GM12878 (cell line): ENCODE data around the gene GRM5. TPM values are rescaled to one million over a fixed set of nuclear protein-coding genes. Genes with fewer than 3 reads are reported as not detected.

Experiments used
- ATAC-seq: fragments of 200-7000 bp; cut with Tn5 transposase; 3 replicates; pipeline ENCODE4 v1.9.1; 2020; ENCODE audit warnings: mild to moderate bottlenecking, moderate library complexity
- BruUV-seq: library from RNA; stranded (reverse); fragments of 400-500 nt; replicated peaks from 2 replicates; lab custom pipeline; 2021; lab: Mats Ljungman, UMichigan
- CTCF ChIA-PET: fragments of 300-600 bp; sonication (Branson Sonifier 250); formaldehyde crosslinking; extraction: SDS; loops from one replicate; lab custom pipeline; 2021; ENCODE audit warnings: inconsistent platforms; lab: Yijun Ruan, JAX
- POLR2A ChIA-PET: fragments of 350-600 bp; formaldehyde crosslinking; extraction: SDS; loops from one replicate; lab custom pipeline; 2021; ENCODE audit warnings: inconsistent platforms; lab: Charles Lee
- RAD21 ChIA-PET: fragments of 300-600 bp; sonication (Branson Sonifier 250); formaldehyde crosslinking; loops from one replicate; lab custom pipeline; 2023; ENCODE audit warnings: antibody characterized with exemption; ENCODE audit not compliant: unreplicated experiment; lab: Charles Lee
- SMC1A ChIA-PET: fragments of 300-600 bp; sonication (Branson Sonifier 250); formaldehyde crosslinking; loops from one replicate; lab custom pipeline; 2023; ENCODE audit not compliant: unreplicated experiment, uncharacterized antibody; lab: Charles Lee
- DNase-seq: peaks from one replicate; pipeline ENCODE4 v3.0.0-alpha.2; 2011; ENCODE audit warnings: low read depth, low spot score
- FAIRE-seq: peaks from 3 replicates; lab custom pipeline; 2011; peaks lifted over from hg19 to GRCh38; lab: Jason Lieb, UNC
- H2AFZ ChIP-seq: 2 replicates; pipeline ENCODE4 v1.6.0; 2011; ENCODE audit warnings: low read depth, low read length, control low read depth; ENCODE audit not compliant: control insufficient read depth
- H3K27ac ChIP-seq: 2 replicates; pipeline ENCODE4 v1.5.1; 2011; ENCODE audit warnings: control low read depth; ENCODE audit not compliant: control insufficient read depth, insufficient read depth
- H3K27me3 ChIP-seq, 2 experiments: replicated peaks in 1 of 2; 2 replicates each; pipeline versions ENCODE4 v1.6.0 to v1.6.1; 2011; ENCODE audit warnings: low read length in 1 of 2; ENCODE audit not compliant: control insufficient read depth in 2 of 2, insufficient read depth in 2 of 2
- H3K36me3 ChIP-seq, 2 experiments: 2 replicates each; pipeline ENCODE4 v1.5.1; 2011; ENCODE audit warnings: low read length in 1 of 2; ENCODE audit not compliant: control insufficient read depth in 2 of 2, insufficient read depth in 2 of 2
- H3K4me1 ChIP-seq: 2 replicates; pipeline ENCODE4 v1.6.1; 2011; ENCODE audit warnings: mild to moderate bottlenecking, low read length, moderate library complexity, mixed read lengths; ENCODE audit not compliant: control insufficient read depth, insufficient read depth
- H3K4me2 ChIP-seq: 2 replicates; pipeline ENCODE4 v1.6.0; 2011; ENCODE audit warnings: control low read depth; ENCODE audit not compliant: control insufficient read depth, insufficient read depth
- H3K4me3 ChIP-seq: fragments of 200-600 bp; sonication (generic); 2 replicates; pipeline ENCODE4 v1.5.1; 2016
- H3K79me2 ChIP-seq: 2 replicates; pipeline ENCODE4 v1.6.0; 2011; ENCODE audit warnings: low read length; ENCODE audit not compliant: control insufficient read depth, insufficient read depth
- H3K9ac ChIP-seq: 2 replicates; pipeline ENCODE4 v1.8.0; 2011; ENCODE audit warnings: low read length, control low read depth, mixed read lengths; ENCODE audit not compliant: control insufficient read depth, insufficient read depth
- H3K9me3 ChIP-seq: replicated peaks from 3 replicates; pipeline ENCODE4 v1.5.1; 2011; ENCODE audit warnings: mild to moderate bottlenecking, low read length; ENCODE audit not compliant: control insufficient read depth, insufficient read depth
- H4K20me1 ChIP-seq: 2 replicates; pipeline ENCODE4 v1.6.0; 2011; ENCODE audit not compliant: control insufficient read depth, insufficient read depth
- RAD21 ChIP-seq: IDR thresholded peaks from 2 replicates; pipeline ENCODE4 v1.6.1; 2011; ENCODE audit warnings: mild to moderate bottlenecking, low read depth, low read length, moderate library complexity; ENCODE audit not compliant: insufficient read depth
- SIN3A ChIP-seq: IDR thresholded peaks from 2 replicates; pipeline ENCODE4 v1.6.1; 2012; ENCODE audit warnings: low read depth, low read length, improper control_type of control experiment
- TARDBP ChIP-seq: IDR thresholded peaks from 2 replicates; pipeline ENCODE4 v1.6.1; 2016; ENCODE audit warnings: borderline replicate concordance
- WGBS: methylation state at CpG from one replicate; pipeline ENCODE4 v1.1.6; 2016; ENCODE audit warnings: low lambda C conversion rate; ENCODE audit not compliant: insufficient replicate concordance, insufficient coverage; ENCODE audit errors: missing lambda C conversion rate; 5-methylcytosine and 5-hydroxymethylcytosine counted together
- in situ Hi-C: fragments of 300-500 bp; cut with MboI; formaldehyde crosslinking; loops from 9 replicates; pipeline ENCODE4 v1.14.3; 2018; ENCODE audit warnings: mixed read lengths
- intact Hi-C: fragments of 100-400 bp; cut with micrococcal nuclease; formaldehyde crosslinking; loops from one replicate; pipeline ENCODE4 v1.14.2; 2022; ENCODE audit not compliant: unreplicated experiment
- polyA plus RNA-seq, 11 experiments: library from polyadenylated mRNA; depleted of rRNA in 4 of 11; unstranded in 6 of 11; stranded (reverse) in 5 of 11; fragments of >200 nt; fragmentation: Nextera tagmentation in 4 of 11; fragmentation: Illumina TruSeq in 1 of 11; extraction: Ambion mirVana in 4 of 11; extraction: Trizol in 1 of 11; gene quantifications; 1 replicate in 1 of 11; 2 replicates in 10 of 11; pipeline versions ENCODE4 v1.2.1 to v1.2.3, GENCODE V29; 2011 to 2016; ENCODE audit warnings: inconsistent platforms in 2 of 11, missing spikeins in 2 of 11, low read depth in 1 of 11
- total RNA-seq, 4 experiments: library from RNA; depleted of rRNA in 3 of 4; stranded (reverse); fragments of >200 nt in 3 of 4; fragmentation: Illumina TruSeq in 1 of 4; extraction: Trizol in 1 of 4; gene quantifications; 2 replicates each; pipeline versions ENCODE4 v1.2.1 to v1.2.3, GENCODE V29; 2013 to 2021
- TF ChIP-seq, protein P1 (sequence below): fragments of 450-650 bp; IDR thresholded peaks from 2 replicates; pipeline ENCODE4 v1.6.1; 2016; ENCODE audit warnings: mild to moderate bottlenecking, moderate library complexity, borderline replicate concordance

GRM5 gene
- total and polyA plus RNA-seq, 10 of the 15 experiments (the other 5 are each of a cell fraction or from before 2014, with no cell fraction given) = not detected

DNA sequence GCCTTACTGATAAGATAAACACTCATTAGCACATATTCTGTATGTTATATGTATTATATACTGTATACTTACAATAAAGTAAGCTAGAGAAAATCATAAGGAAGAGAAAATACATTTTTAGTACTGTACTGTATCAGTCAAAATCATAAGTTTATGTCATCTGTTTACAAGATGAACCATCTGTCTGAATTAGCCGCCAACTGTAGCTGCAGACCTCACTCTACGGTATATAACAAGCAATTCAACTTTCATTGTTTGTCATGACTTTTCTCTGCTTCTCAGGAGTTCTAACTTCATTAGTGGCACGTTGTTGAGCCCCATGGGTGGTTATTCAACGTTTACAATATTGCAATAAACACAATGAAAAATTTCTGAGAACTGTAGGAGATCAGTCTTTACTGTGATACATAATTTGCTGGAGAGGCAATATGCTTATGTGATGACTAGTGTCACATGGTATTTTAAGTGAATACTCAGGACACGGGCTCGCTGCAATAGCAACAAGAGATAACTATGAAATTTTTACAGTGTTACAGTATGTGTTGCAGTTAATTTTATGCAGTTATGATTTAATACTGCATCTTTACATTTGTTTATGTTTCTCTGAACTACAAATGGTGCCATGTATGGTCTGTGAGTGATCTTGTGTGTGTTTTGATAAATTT is 596.1 kb downstream of the GRM5 start:
- 32% methylated on average over 6 of the region's 6 CpGs for WGBS
- SMC1A ChIA-PET = no interaction called here

More for the DNA sequence above, 596.1 kb downstream of the GRM5 start:
- Histone ChIP-seq H4K20me1 (no peaks in the 10 kb centered on the region), H3K4me3 (no peak overlapping the region), H3K27me3 (no peaks in the 10 kb centered on the region), H2AFZ (no peak overlapping the region), H3K4me2 (no peak overlapping the region), H3K36me3 (no peaks in the 10 kb centered on the region), H3K27ac (no peak overlapping the region), H3K9ac (no peak overlapping the region), H3K9me3 (no peaks in the 10 kb centered on the region; the same call in 2 of the 3 replicates), H3K4me1 (no peaks in the 10 kb centered on the region), H3K79me2 (no peaks in the 10 kb centered on the region)
- ChIA-PET RAD21 (no interaction called here), POLR2A (no interaction called here), CTCF (interaction anchor here (1.6 kb wide), 1 partner anchor 10 kb away, joined by 4 read pairs; no protein-coding TSS in a partner anchor)
- ATAC-seq = no peak
- in situ Hi-C loops (no loop called here), intact Hi-C loops (no loop called here)
- TF ChIP-seq RAD21 (no peak), SIN3A (no peak), TARDBP (no peak)
- TF ChIP-seq, protein P1, sequence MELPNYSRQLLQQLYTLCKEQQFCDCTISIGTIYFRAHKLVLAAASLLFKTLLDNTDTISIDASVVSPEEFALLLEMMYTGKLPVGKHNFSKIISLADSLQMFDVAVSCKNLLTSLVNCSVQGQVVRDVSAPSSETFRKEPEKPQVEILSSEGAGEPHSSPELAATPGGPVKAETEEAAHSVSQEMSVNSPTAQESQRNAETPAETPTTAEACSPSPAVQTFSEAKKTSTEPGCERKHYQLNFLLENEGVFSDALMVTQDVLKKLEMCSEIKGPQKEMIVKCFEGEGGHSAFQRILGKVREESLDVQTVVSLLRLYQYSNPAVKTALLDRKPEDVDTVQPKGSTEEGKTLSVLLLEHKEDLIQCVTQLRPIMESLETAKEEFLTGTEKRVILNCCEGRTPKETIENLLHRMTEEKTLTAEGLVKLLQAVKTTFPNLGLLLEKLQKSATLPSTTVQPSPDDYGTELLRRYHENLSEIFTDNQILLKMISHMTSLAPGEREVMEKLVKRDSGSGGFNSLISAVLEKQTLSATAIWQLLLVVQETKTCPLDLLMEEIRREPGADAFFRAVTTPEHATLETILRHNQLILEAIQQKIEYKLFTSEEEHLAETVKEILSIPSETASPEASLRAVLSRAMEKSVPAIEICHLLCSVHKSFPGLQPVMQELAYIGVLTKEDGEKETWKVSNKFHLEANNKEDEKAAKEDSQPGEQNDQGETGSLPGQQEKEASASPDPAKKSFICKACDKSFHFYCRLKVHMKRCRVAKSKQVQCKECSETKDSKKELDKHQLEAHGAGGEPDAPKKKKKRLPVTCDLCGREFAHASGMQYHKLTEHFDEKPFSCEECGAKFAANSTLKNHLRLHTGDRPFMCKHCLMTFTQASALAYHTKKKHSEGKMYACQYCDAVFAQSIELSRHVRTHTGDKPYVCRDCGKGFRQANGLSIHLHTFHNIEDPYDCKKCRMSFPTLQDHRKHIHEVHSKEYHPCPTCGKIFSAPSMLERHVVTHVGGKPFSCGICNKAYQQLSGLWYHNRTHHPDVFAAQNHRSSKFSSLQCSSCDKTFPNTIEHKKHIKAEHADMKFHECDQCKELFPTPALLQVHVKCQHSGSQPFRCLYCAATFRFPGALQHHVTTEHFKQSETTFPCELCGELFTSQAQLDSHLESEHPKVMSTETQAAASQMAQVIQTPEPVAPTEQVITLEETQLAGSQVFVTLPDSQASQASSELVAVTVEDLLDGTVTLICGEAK = no peak
- no peak for DNase-seq
- FAIRE-seq = no peak
- no TSS peak for BruUV-seq
